Measurements from ENCODE around the gene LRIG2.

The LRIG2 gene

DNA sequence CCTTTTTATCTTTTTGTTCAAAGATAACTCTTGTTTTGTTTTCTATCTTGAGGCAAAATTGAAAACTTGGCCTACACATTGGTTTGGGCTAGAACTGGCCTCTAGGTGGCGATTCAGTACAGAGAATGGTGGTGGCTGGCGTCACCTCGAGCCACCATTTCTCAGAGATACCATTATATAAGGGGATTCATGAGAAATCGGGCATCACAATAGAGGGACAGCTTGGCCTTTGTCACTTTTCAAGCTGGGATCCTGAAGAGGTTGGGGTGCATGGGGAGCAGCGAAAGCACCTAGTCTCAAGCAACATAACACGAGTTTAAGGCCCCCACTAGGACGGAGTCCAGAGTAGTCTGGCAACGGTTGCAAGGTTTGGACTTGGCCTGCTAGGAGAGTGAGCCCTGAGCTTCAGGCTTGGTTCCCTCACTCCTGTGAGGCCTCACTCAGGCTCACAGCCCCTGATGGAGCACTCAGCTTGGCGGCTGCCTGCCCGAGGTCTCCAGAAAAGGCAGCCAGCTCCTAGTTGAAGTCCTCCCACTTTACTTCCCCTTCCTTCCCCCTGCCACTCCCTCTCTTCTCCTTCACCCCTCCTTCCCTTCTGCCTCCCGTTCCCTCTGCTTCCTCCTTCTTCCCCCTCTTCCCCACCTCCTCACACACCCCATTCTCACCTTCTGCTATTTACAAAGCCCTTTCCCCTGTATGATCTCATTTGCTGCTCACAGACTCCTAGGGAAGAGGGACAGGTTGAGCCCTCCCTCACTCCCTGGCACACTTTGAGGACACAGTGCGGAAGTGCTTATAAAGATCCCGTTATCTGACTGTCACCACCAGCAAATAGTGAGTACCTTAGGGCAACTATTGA is 67.8 kb downstream of the LRIG2 start:
- Histone ChIP-seq H3K36me3 (ENCODE audit: low read length) (no peaks in the 10 kb centered on the region), H3F3A (ENCODE audit: insufficient read depth) (no peaks in the 10 kb centered on the region), H3K27ac (ENCODE audit: low read depth, low read length) (no peak overlapping the region), H3K9me3 (ENCODE audit: insufficient read depth, low read length) (no peaks in the 10 kb centered on the region), H3K4me2 (ENCODE audit: low read depth, low read length, poor library complexity, severe bottlenecking) (no peak overlapping the region), H3K9me2 (replicated peaks; ENCODE audit: insufficient read depth, low read length) (no peaks in the 10 kb centered on the region), H4K20me1 (ENCODE audit: low read depth, low read length) (no peaks in the 10 kb centered on the region), H3K4me3 (ENCODE audit: insufficient read depth, low read length, poor library complexity, severe bottlenecking) (no peak overlapping the region), H3K9ac (ENCODE audit: low read length) (no peak overlapping the region), H2AFZ (ENCODE audit: low read depth, low read length, severe bottlenecking) (peak overlapping the region; percentile 6), H3K27me3 (ENCODE audit: low read length) (no peaks in the 10 kb centered on the region), H3K79me2 (ENCODE audit: insufficient read depth, low read length) (no peaks in the 10 kb centered on the region)
- TF ChIP-seq CTCF (IDR thresholded peaks at IDR 0.05; ENCODE audit: insufficient read depth, low read length, poor library complexity, severe bottlenecking) (peak; percentile 88), EZH2phosphoT487 (conservative IDR thresholded peaks at IDR 0.05; ENCODE audit: low read length) (no peak)

DNA sequence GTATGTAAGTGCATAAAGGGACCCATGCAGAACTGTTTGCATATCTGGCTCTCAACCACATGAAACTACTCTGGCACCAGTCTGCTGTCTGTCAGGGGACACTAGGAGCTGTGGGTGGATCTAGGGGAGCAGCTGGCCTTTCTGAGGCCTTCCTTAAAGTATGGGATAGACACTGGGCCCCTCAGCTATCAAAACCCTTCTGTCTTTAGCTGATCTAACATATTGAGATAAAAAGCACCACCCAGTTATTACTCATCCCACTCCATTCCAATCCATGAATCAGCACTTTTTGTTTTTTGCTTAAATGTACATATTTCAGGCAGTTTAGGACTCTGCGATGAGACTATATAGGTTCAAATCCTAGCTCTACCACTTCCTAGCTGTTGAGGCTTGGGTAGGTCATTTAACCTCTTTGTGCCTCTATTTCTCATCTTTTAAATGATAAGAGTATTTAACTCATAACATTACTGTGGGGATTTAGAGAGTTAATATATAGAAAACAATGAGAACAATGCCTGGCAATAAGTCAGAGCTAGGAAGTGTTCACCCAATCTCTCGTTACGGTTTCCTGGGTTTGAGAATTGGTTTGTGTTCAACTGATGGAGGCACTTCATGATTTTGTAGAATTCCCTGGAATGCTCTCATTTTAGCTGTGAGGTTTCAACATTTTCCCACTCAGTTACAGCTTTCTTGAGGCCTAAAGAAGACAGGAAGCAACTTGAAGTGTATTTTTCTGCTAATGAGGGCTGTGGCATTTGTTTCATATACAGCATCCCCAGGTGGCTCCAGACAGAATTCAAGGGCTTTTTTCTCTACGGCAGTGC is 68.9 kb downstream of the LRIG2 start:
- H3F3A ChIP-seq (ENCODE audit: insufficient read depth) = no peaks in the 10 kb centered on the region
- H3K36me3 ChIP-seq (ENCODE audit: low read length) = no peaks in the 10 kb centered on the region
- no peak overlapping the region for H3K9ac ChIP-seq (ENCODE audit: low read length)
- no peaks in the 10 kb centered on the region for H3K27me3 ChIP-seq (ENCODE audit: low read length)
- no peaks in the 10 kb centered on the region for H3K9me3 ChIP-seq (ENCODE audit: insufficient read depth, low read length)
- no peak for TF ChIP-seq EZH2phosphoT487 (conservative IDR thresholded peaks at IDR 0.05; ENCODE audit: low read length)
- no peak for TF ChIP-seq CTCF (IDR thresholded peaks at IDR 0.05; ENCODE audit: insufficient read depth, low read length, poor library complexity, severe bottlenecking)
- H4K20me1 ChIP-seq (ENCODE audit: low read depth, low read length) = no peaks in the 10 kb centered on the region
- no peak overlapping the region for H2AFZ ChIP-seq (ENCODE audit: low read depth, low read length, severe bottlenecking)
- no peaks in the 10 kb centered on the region for H3K9me2 ChIP-seq (replicated peaks; ENCODE audit: insufficient read depth, low read length)
- no peak overlapping the region for H3K4me3 ChIP-seq (ENCODE audit: insufficient read depth, low read length, poor library complexity, severe bottlenecking)
- H3K79me2 ChIP-seq (ENCODE audit: insufficient read depth, low read length) = no peaks in the 10 kb centered on the region
- no peak overlapping the region for H3K27ac ChIP-seq (ENCODE audit: low read depth, low read length)
- H3K4me2 ChIP-seq (ENCODE audit: low read depth, low read length, poor library complexity, severe bottlenecking) = no peak overlapping the region

- H3F3A ChIP-seq (ENCODE audit: insufficient read depth) = no peaks in the 10 kb centered on the region
- no peaks in the 10 kb centered on the region for H3K9me2 ChIP-seq (replicated peaks; ENCODE audit: insufficient read depth, low read length)
- no peaks in the 10 kb centered on the region for H3K36me3 ChIP-seq (ENCODE audit: low read length)
- no peak overlapping the region for H3K27ac ChIP-seq (ENCODE audit: low read depth, low read length)
- no peaks in the 10 kb centered on the region for H3K79me2 ChIP-seq (ENCODE audit: insufficient read depth, low read length)
- no peak overlapping the region for H3K4me3 ChIP-seq (ENCODE audit: insufficient read depth, low read length, poor library complexity, severe bottlenecking)
- no peaks in the 10 kb centered on the region for H4K20me1 ChIP-seq (ENCODE audit: low read depth, low read length)
- no peaks in the 10 kb centered on the region for H3K9me3 ChIP-seq (ENCODE audit: insufficient read depth, low read length)
- H3K4me2 ChIP-seq (ENCODE audit: low read depth, low read length, poor library complexity, severe bottlenecking) = no peak overlapping the region
- no peak overlapping the region for H2AFZ ChIP-seq (ENCODE audit: low read depth, low read length, severe bottlenecking)
- no peaks in the 10 kb centered on the region for H3K27me3 ChIP-seq (ENCODE audit: low read length)
- H3K9ac ChIP-seq (ENCODE audit: low read length) = no peak overlapping the region
- TF ChIP-seq CTCF (IDR thresholded peaks at IDR 0.05; ENCODE audit: insufficient read depth, low read length, poor library complexity, severe bottlenecking) (no peak), EZH2phosphoT487 (conservative IDR thresholded peaks at IDR 0.05; ENCODE audit: low read length) (no peak)
These were observed 69.8 kb downstream of the LRIG2 start for GRCh38 chr1:113142791-113143190.
